Measurements from ENCODE around the gene OR51G2.
"Not testable (repeated sequence)": the region's sequence is repeated elsewhere in the genome, so short reads cannot be mapped to it uniquely, and the experiment has no call there.

The OR51G2 gene, protein sequence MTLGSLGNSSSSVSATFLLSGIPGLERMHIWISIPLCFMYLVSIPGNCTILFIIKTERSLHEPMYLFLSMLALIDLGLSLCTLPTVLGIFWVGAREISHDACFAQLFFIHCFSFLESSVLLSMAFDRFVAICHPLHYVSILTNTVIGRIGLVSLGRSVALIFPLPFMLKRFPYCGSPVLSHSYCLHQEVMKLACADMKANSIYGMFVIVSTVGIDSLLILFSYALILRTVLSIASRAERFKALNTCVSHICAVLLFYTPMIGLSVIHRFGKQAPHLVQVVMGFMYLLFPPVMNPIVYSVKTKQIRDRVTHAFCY

DNA sequence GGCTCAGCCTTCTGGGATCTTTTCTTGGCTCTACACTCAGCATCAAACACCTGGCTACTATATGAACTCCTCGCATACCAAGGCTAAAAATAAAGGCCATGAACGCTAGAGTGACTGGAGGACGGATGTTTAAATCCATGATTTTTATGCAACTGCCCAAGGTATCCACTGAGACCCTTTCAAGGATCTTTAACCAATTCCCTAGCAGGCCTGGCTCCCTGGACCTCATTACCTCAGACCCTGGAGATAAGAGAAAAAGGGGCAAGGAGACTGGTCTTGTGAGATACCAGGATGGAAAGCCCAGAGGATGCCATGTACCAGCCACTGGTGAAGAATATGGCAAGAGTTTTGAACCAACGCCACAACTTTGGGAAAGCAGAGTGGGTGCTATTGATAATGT lies at the start of gene OR51G2:
Gene OR51G2 (minus strand): TSS at position 101 of the 400 bp plus-strand sequence. CDS start 3,687 bp downstream, outside the sequence.
- DNase-seq = no peak

DNA sequence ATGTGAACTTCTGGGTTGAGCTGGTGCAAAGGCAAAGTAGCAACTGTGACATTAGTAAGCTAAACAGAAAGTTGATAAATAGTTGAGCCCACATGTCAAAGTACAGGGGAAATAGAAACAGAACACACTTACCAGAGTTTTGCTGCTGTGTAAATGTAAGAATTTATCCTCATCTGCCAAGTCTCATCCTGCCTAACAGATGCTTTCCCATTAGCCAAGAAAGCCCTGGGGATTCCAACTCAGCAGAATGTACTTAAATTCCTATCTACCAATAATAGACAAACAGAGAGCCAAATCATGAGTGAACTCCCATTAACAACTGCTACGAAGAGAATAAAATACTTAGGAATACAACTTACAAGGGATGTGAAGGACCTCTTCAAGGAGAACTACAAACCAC lies 43.7 kb upstream of the OR51G2 start:
- DNase-seq = no peak

DNA sequence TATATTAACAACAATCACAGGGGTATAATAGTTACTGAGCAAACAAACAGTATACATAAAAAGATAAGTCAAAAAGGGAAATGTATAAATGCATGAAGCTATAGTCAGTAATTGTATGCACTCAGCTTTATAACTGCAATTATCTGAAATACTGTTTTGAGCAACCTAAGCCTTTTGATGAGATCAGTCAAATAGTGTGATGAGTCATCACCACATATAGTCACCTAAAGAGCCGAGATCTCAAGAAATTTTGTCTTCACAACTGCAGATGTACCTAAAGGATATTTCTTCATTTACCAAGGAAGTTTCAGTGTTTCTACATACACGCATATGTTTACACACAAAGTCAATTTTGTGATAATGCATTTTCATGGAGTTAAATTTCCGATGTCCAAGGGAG lies 41.7 kb upstream of the OR51G2 start:
- no peak for DNase-seq

DNA sequence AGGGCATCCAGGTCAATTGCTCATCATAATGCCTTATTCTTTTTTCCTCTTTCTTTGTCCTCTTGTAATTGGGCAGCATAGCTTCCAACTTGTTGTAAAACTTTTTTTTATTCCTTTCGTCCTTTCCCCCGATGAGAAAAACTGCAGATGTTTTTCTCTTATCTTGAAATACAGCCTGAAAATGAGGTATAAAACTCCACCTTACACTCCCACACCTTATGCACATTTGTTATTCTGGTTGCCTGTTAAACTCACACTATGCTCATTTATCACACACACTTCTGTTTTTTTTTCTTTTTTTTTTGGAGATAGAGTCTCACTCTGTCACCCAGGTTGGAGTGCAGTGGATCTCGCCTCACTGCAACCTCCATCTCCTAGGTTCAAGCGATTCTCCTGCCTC lies 38.2 kb upstream of the OR51G2 start:
- no peak for DNase-seq

DNA sequence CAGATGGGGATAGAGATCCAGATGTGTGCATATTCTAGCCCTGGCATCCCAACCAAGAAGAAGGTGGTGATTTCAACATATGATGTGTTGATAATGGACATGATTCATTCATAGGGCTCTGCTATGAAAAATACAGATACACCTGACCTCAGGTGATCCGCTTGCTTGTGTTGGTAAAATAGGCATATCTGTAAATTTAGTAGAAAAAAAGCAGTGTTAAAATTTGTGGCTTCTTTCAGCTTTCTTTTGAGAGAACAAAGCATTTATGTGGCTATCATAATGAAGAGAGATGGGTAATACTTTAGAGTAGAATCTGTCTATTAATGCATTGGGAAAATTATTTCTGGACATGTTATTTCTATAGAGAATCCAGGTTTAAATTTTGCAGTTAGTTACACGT lies 36.5 kb upstream of the OR51G2 start, which contains the start of gene OR51A2:
Gene OR51A2 (minus strand): TSS at position 101 of the 400 bp plus-strand sequence. CDS start 0 bp downstream, at position 101.
- not testable (repeated sequence) for DNase-seq

DNA sequence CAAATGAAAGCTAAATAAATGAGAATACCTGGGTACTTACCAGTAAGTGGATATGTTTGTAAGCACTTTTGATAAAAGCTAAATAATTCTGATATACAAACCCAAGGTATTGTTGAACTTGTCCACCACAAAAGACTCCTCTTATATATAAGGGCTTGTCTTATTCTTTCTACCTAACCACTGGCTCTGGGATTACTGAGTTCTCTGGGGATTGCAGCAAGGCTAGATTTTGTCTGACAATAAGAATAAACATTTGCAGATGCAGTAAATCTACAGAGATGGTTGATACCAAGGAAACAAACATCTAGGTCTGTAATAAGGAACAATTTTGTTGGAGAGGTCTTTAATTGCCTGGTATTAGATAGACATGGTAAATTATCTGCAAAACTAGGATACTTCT lies 28.4 kb upstream of the OR51G2 start, which contains the start of gene OR51A4:
Gene OR51A4 (minus strand): TSS at position 101 of the 400 bp plus-strand sequence. CDS start 505 bp downstream, outside the sequence.
- DNase-seq = no peak

DNA sequence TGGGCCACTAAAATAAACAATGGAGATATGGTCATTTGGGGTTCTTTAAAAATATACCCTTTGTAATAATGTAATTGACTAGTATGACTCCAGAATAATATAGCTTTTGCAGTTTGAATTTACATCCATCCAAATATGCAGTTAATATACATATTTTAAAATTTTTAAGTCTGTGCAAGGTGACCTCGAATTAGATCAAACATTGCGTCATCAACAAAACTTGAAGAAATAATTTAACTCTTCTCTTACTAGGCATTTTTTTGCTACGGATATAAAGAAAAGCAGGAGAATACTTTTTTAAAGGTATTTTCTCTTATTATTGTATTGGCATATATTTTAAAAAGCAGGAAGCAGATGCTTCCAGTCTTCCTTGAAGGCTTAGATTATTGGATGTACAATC lies 17.6 kb upstream of the OR51G2 start:
- no peak for DNase-seq

DNA sequence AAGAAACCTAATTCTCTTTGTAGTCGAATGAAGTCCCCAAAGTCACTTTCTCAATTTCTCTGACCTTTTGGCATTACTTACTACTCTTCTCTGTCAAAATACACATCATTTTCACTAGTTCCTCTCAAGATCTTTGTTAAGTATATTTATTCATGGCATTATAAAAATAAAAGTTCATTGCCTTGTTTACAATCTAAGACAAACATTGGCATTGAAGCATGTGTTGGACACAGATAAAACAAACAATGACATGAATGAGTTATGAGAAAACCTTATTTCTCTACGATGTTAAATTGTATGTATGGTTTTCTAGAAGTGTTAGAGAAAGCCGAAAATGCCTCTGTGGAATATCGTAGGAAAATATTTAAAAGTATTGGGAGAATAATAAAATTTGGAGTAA lies 13.6 kb upstream of the OR51G2 start:
- DNase-seq = peak; percentile 28

DNA sequence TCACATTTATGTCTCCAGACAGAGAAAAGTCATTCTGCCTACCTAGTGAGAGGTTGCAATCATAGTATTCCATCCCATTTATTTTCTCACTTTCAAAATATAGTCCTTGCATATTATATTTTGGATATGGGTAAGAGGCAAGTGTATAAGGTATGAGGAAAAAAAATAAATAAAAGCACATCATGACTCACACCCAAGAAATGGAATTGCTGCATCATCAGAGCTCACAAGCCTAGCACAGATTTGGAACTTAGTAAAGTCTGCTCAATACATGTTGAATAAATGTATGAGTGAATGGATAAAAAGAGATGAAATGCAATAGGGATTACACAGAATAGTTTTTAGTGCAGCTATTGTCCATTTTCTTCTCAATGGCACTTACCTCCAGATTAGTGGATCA lies 7.5 kb upstream of the OR51G2 start:
- DNase-seq = no peak

DNA sequence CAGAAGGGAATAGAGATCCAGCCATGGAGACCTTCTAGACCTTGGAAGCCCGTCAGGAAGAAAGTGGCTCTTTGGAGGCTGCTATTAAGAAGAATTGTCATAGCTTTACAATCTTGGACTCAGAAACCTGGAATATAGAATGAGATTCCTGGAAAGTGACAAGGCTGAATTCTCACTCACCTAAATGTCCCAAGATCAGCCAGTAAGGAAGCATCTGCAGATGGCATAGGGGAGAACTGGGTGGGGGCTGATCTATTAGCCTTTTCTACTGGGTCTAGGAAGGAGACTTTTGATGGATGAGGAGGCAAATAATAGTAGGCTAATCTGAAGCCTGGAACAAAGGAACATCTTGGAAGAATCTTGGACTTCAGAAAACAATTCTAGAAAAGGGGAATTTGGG lies 5.1 kb upstream of the OR51G2 start, which contains the start of gene OR51G1:
Gene OR51G1 (minus strand): TSS at position 101 of the 400 bp plus-strand sequence. CDS start 0 bp downstream, at position 101.
- no peak for DNase-seq

DNA sequence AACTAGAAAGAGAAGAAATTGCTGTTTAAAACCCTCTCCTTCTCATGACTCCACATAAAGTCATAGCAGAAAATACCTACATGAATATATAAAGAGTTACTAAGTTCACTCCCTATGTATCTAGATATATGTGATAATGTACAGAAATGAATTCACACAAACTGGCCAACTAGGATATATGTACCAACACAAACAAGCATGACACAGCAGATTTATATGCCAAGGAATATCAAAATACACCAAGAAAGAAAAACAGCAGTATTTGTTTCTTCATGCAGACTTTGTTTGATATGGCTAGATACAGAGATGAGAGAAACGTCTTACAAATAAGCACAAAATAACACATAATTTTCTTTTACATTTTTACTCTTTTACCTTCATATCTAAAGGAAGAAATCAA lies 3.2 kb upstream of the OR51G2 start:
- no peak for DNase-seq

DNA sequence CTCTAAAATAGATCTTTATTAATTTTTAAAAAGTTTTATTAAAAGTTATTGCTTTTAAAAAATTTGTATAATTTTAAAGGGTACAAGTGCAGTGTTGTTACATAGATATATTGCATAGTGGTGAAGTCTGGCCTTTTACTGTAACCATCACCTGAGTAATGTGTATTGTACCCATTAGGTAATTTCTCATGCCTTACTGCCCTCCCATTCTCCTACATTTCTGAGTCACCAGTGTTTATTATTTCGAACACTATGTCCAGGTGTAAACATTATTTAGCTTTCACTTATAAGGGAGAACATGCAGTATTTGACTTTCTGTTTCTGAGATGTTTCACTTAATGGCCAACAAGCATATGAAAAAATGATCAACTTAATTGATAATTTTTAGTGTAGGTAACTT lies 2.6 kb upstream of the OR51G2 start:
- no peak for DNase-seq

DNA sequence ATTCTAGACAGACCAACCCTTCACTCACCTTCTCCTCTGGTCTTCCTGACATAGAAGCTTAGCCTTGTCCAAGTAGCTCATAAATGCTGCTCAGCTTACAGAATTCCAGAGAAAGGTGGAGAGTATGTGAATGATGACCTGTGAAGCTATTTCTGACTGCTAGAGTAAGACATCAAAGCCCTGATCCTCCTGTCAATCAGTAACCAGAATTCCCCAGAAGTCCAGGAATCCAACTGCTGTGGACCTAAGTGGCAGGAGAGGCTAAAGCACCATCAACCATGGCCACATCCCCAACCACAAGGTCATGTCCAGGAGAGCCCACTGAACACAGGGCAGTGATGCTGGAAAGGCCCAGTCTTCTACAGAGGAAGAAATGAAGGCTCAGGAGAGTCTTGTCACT lies 2.6 kb downstream of the OR51G2 start:
- no peak for DNase-seq

DNA sequence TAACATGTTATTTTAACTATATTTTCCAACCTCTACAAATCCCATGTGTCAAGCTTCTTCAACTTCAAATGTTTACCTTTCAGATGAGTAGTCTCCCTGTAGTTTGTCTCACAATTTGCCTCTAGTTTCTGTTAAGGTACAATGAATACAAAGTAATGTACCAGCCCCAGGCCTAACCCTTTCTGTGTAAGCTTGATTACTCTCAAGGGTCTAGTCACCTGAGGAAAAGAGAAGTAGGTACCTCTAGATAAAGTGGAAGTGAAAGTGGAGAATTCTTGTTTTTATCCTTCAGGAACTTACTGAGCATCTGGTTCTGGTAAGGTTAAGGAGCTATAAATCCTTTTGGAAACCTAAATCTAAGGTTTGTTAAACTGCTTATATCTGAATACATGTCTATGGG lies 15.7 kb downstream of the OR51G2 start, which contains the start of gene OR51A7:
Gene OR51A7 (plus strand): TSS at position 300 of the 400 bp plus-strand sequence. CDS start 3,587 bp downstream, outside the sequence.
- DNase-seq = no peak

DNA sequence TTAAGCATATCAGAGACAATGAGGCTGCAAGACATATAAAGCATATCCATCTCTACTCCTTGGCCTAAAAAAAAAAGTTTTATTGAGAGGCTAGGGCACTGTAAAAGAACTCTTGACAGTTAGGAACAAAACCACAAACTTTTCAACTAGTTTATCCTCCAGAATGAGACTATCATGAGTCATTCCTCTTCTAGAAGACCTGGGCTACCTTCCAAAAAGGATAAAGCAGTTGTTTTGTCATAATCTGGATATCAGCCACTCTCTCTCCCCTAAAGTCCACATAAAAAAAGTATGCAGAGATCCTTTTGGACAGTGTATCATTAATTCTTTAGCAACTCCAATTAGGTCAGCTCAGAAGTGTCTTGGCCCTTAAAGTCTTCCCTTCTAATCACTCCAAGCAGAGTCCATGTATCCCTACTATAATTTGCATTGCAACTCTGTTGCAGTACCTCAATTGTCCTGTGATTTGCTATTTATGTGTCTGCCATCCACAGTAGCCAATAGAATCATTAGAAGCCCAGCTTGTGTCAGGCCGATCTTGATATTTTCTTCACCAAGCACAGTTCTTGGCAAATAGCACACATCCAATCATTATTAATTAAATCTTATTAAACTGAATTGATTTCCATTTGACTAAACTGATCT lies 27.0 kb downstream of the OR51G2 start:
- DNase-seq = no peak

DNA sequence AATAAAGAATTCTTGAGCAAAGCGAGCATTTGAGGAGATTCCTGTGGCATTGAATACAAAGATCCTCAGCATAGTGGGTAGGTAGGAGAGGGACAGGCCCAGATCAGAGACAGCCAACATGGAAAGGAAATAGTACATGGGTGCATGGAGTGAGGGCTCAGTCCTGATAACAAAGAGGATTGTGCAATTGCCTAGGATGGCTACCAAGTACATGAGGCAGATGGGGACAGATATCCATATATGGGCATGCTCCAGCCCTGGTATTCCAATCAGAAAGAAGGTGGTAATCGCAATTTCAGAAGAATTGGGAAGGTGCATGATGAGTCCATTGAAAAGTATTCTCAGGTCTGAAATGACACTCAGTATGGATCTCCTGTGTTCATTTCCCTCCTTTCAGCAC lies 28.9 kb downstream of the OR51G2 start:
- DNase-seq = no peak

DNA sequence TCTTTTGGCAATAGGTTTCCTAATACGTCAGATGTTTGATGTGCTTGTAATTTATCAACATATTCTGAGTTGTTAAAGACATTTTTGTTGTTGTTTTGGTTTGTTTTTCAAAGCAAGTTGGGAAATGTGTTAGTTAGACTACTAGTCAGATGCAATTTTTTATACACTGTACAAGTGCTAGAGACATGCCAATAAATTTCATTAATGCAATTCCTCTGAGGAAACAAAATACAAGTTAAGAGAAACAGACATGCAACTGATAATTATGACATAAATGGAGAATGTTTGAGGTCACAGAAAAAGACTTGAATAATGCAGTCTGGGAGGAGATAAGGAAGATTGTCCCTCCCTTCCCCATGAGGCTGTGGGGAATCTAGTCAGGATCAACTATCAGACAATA lies 31.6 kb downstream of the OR51G2 start:
- no peak for DNase-seq

DNA sequence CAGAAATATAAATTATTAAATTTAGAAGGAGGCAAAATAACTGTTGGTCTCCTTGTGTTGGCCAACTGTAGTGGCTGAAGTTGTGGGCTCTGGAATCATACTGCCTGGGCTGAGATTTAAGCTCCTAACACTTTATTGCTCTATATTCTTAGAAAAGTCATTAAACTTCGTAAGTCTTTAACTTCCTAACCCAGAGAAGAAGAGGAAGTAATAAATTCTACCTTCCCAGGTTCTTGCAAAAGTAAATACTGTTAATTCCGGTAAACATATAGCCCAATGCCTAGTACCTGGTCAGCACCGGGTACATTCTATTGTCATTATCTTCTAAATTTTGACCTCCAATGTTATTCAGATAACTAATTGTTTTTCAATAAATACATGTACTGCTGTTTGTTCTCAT lies 33.0 kb downstream of the OR51G2 start:
- DNase-seq = no peak

DNA sequence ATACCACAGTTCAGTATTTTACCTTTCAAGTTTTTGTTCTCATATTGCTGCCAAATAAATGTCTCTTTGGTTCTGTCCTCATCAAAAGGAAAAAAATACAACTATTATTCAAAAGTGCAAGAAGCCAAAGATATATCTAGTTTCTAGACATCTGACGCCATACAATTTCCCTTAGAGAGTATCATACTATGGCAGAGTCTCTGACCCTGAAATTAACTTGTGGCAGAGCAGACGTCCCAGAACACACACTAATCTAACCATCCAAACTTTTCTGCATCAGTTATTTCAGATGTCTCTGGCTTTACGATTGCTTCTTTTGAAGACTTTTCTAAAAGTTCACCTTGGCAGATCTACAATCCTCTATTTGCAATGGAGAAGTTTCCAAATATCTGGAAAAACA lies 34.8 kb downstream of the OR51G2 start:
- DNase-seq = no peak

DNA sequence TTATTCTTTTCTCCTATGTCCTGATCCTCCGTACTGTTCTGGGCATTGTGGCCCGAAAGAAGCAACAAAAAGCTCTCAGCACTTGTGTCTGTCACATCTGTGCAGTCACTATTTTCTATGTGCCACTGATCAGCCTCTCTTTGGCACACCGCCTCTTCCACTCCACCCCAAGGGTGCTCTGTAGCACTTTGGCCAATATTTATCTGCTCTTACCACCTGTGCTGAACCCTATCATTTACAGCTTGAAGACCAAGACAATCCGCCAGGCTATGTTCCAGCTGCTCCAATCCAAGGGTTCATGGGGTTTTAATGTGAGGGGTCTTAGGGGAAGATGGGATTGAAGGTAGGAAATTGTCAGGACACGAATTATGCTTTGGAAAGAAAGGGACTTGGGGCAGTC lies 36.6 kb downstream of the OR51G2 start:
- no peak for DNase-seq

DNA sequence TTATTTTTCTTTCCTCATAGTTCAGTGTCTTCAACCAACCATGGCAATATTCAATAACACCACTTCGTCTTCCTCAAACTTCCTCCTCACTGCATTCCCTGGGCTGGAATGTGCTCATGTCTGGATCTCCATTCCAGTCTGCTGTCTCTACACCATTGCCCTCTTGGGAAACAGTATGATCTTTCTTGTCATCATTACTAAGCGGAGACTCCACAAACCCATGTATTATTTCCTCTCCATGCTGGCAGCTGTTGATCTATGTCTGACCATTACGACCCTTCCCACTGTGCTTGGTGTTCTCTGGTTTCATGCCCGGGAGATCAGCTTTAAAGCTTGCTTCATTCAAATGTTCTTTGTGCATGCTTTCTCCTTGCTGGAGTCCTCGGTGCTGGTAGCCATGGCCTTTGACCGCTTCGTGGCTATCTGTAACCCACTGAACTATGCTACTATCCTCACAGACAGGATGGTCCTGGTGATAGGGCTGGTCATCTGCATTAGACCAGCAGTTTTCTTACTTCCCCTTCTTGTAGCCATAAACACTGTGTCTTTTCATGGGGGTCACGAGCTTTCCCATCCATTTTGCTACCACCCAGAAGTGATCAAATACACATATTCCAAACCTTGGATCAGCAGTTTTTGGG lies 37.2 kb downstream of the OR51G2 start, which contains the start of gene OR51T1:
Gene OR51T1 (plus strand): TSS at position 41 of the 641 bp plus-strand sequence. CDS start 0 bp downstream, at position 41.
- DNase-seq = no peak

DNA sequence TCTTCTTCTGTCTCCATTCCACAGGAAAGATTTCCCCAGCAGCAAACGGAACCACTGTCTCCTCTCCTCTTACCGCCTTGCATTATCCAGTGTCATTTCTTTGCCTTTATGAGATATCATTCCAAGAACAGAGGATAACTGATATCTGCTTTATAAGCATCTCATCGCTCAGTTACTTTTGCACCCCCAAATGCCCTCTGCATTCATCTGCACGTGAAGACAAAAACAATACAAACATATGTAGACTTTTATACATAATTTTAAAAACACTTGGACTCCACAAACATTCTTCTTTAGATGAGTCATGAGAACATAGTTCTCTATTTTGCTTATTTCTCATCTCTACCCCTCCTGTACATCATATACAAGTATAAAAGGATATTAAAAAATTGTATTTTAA lies 38.0 kb downstream of the OR51G2 start:
- DNase-seq = no peak

DNA sequence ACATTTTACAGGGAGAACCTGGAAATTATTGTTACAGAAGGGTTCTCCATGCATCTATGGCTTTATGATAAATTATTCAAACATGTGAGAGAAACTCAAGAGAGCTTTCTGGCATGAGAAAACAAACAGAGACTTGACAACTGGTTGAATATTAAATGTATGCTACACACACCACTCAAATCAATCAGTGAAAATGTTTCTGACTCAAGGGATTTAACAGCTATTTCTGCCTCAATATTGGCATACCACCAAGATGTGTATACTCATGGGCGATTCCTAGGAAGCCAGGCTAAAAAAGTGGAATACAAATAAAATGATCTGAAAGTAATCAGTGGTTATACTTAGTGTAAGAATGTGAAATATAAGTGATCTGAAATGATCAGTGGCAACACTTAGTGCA lies 53.3 kb downstream of the OR51G2 start:
- DNase-seq = no peak

DNA sequence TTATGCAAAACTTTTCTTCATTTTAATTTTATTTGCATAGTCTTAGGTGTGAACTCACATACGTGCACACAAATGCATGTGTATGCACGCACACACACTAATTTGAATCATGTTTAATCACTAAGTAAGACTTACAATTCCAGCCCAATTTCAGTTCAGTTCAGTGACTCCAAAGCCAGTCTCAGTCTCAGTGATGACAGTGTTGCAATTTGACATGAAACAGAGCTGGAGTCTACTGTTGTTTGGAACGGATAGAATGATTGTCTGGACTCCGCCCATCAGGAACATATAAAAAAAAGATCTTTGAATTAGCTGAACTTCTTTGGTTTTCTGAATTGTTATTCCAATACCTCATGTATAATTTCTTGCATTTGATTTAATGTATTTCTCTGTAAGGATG lies 55.3 kb downstream of the OR51G2 start:
- DNase-seq = no peak

Measured in SHP77 treated with DMSO at 0.1 percent for 48 hours (cell line).